Measurements from ENCODE around the gene TMX2. TPM values are rescaled to one million over a fixed set of nuclear protein-coding genes. Genes with fewer than 3 reads are reported as not detected.
"Not testable (repeated sequence)": the region's sequence is repeated elsewhere in the genome, so short reads cannot be mapped to it uniquely, and the experiment has no call there.

Gene TMX2
- total and polyA plus RNA-seq, 12 donors = 45.4 to 105 (median 69.0) TPM

DNA sequence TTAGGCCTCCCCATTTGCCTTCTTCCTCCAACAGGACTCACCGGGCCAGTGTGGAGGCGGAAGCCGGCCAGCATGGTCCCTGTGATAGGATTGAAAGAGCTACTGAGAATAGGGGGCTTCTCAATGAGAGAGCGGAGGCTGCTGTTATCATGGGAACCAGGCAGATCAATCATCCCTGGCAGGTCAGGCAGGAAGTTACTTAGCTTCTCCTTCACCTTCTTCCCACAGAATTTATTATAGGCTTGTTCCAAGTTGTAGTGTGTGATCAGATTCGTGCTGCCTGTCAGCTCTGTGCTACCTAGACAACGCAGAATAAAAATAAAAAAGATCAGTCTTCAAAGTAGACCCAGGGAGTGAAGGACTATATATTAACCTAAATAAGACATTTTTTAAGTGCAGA is 7.5 kb upstream of the TMX2 start:
- H3K27me3 ChIP-seq = no peaks in the 10 kb centered on the region
- DNase-seq (no peak), ATAC-seq (no peak)
- no peaks in the 10 kb centered on the region for H3K9me3 ChIP-seq
- H3K4me3 ChIP-seq = no peak overlapping the region
- H3K27ac ChIP-seq = no peak overlapping the region
- TF ChIP-seq, protein P1, sequence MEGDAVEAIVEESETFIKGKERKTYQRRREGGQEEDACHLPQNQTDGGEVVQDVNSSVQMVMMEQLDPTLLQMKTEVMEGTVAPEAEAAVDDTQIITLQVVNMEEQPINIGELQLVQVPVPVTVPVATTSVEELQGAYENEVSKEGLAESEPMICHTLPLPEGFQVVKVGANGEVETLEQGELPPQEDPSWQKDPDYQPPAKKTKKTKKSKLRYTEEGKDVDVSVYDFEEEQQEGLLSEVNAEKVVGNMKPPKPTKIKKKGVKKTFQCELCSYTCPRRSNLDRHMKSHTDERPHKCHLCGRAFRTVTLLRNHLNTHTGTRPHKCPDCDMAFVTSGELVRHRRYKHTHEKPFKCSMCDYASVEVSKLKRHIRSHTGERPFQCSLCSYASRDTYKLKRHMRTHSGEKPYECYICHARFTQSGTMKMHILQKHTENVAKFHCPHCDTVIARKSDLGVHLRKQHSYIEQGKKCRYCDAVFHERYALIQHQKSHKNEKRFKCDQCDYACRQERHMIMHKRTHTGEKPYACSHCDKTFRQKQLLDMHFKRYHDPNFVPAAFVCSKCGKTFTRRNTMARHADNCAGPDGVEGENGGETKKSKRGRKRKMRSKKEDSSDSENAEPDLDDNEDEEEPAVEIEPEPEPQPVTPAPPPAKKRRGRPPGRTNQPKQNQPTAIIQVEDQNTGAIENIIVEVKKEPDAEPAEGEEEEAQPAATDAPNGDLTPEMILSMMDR (IDR thresholded peaks at IDR 0.05) = no peak
- intact Hi-C loops (cut with DNase I) = loop anchor here in 1 of 10 donors (5.0 kb wide), 1 partner anchor 33 kb away; no protein-coding TSS in a partner anchor
- WGBS, 2 donors = 89% methylated on average over 6 of the region's 6 CpGs
- peaks cover 0 to 93% (median 20%) of the 10 kb centered on the region in 9 donors for H3K36me3 ChIP-seq
- peaks cover 0 to 14% (median 0%) of the 10 kb centered on the region in 9 donors for H3K4me1 ChIP-seq

DNA sequence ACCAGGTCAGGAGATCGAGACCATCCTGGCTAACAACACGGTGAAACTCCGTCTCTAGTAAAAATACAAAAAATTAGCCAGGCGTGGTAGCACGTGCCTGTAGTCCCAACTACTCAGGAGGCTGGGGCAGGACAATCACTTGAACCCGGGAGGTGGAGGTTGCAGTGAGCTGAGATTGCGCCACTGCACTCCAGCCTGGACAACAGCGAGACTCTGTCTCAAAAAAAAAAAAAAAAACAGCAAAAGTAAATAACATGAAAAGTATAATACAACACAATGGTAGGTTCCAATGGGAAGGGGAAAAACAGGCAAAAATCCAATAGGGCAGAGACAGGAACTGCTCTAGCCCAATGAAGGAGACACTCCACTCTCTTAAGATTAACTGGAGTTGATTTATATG is 7.0 kb upstream of the TMX2 start:
- H3K27ac ChIP-seq, DNase-seq, H3K9me3 ChIP-seq, H3K27me3 ChIP-seq, ATAC-seq, H3K4me3 ChIP-seq: not testable (repeated sequence)
- 91 to 95% methylated on average over 8 of the region's 8 CpGs for WGBS, 2 donors
- peaks cover 0 to 88% (median 18%) of the 10 kb centered on the region in 9 donors for H3K36me3 ChIP-seq
- peaks cover 0 to 19% (median 2%) of the 10 kb centered on the region in 9 donors for H3K4me1 ChIP-seq
- intact Hi-C loops (cut with DNase I) = loop anchor here in 1 of 10 donors (5.0 kb wide), 1 partner anchor 33 kb away; no protein-coding TSS in a partner anchor

DNA sequence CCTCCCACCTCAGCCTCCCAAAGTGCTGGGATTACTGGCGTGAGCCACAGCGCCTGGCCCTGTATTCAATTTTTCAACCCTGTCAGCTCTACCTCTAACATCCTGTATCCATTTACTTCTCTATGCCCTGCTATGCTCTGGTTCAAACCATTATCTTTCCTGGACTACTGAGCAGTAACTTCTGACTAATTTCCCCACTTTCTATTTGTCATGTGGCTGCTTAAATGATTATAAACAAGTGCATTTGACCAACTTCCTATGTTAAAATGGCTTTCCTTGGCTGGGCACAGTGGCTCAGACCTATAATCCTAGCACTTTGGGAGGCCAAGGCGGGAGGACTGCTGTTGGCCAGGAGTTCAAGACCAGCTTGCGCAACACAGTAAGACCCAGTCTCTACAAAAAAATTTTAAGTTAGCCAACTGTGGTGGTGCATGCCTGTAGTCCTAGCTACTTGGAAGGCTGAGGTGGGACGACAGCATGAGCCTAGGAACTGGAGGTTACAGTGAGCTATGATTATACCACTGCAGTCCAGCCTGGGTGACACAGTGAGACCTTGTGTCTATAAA is 2.5 kb upstream of the TMX2 start:
- TF ChIP-seq, protein P1 (IDR thresholded peaks at IDR 0.05) = no peak
- WGBS, 2 donors = 93 to 97% methylated on average over 5 of the region's 5 CpGs
- H3K4me1 ChIP-seq = peaks cover 7 to 50% (median 33%) of the 10 kb centered on the region in 9 donors
- H3K27me3 ChIP-seq = no peaks in the 10 kb centered on the region
- no peaks in the 10 kb centered on the region for H3K9me3 ChIP-seq
- DNase-seq (no peak), ATAC-seq (no peak)
- no peak overlapping the region for H3K27ac ChIP-seq
- peaks cover 0 to 43% (median 2%) of the 10 kb centered on the region in 9 donors for H3K36me3 ChIP-seq
- H3K4me3 ChIP-seq = no peak overlapping the region
- intact Hi-C loops (cut with DNase I) = loop anchor here in 4 of 10 donors (5.0 kb wide), 2 partner anchors 38 to 43 kb away; partner anchors contain the start of gene ZDHHC5 (in 3 of the 4)

DNA sequence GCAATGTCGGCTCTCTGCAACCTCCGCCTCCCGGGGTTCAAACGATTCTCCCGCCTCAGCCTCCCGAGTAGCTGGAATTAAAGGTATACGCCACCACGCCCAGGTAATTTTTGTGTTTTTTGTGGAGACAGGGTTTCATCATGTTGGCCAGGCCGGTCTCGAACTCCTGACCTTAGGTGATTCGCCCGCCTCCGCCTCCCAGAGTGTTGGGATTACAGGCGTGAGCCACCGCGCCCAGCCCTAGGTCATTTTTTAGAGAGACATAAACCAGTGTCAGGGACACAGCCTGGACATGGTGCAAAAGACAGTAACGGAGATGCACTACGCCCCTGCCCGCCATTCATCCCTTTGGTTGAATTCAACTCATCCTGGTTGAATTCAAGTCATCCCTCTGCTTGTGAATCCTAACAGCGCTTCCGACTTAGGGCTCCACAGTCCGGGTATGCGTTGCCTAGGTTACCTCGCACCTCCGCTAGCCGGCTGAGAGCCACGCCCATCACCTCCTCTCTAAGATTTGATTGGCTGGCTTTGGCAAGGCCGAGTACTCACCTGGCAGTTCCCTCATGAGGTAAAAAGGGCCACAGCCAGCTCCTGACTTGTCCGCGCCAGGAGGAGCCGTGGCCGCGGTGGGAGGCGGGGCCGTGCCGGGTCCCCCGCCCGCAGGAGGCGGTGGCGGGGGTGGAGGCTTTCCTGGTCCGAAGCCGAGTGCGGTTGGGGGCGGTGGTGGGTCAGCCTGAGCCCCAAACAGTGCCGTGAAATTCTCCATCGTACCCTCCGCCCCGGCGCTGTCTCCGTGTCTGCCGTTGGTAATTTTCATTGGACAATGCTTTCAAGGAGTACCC is 758 bp upstream of the TMX2 start, which contains the start of gene MED19:
Gene MED19 (minus strand): TSS at position 802 of the 842 bp plus-strand sequence. CDS start 36 bp downstream, at position 766.
- DNase-seq (peak; percentile 54 to 73), ATAC-seq (peak in 7 of 8 donors; percentile 25 to 61 (median 52))
- TF ChIP-seq, protein P1 (IDR thresholded peaks at IDR 0.05) = peak in 3 of 9 donors; percentile 12 to 26 (median 19)
- Histone ChIP-seq H3K27me3 (no peaks in the 10 kb centered on the region), H3K9me3 (no peaks in the 10 kb centered on the region), H3K4me1 (peaks cover 7 to 56% (median 38%) of the 10 kb centered on the region in 9 donors), H3K27ac (peak within 1 kb of the TSS; percentile 75 to 95 (median 90)), H3K36me3 (peaks cover 0 to 26% (median 0%) of the 10 kb centered on the region in 9 donors), H3K4me3 (peak within 1 kb of the TSS; percentile 73 to 100 (median 90))
- WGBS, 2 donors = 5 to 9% methylated on average over 51 of the region's 51 CpGs
- intact Hi-C loops (cut with DNase I) = loop anchor here in 4 of 10 donors (1.0 to 5.0 kb wide), 4 partner anchors 29 to 89 kb away; partner anchors contain the start of gene ZDHHC5 (in 3 of the 4)

Measured in heart right ventricle (tissue), 16 donors.